HepG2 (cell line): ENCODE measurements around the gene TMEM267.

Source experiments
- ATF2 ChIP-seq: sonication (generic); formaldehyde crosslinking; IDR thresholded peaks from 2 replicates; pipeline ENCODE4 v1.4.0; 2020; ENCODE audit warnings: missing genetic modification reagents
- ATF7 ChIP-seq, 2 experiments: fragments of 450-650 bp in 1 of 2; sonication (generic) in 1 of 2; formaldehyde crosslinking in 1 of 2; IDR thresholded peaks; 2 replicates each; pipeline versions ENCODE4 v1.4.0 to v1.6.1; 2016 to 2020; ENCODE audit warnings: antibody characterized with exemption in 1 of 2, mild to moderate bottlenecking in 1 of 2, missing genetic modification reagents in 1 of 2
- CTCF ChIP-seq: sonication (generic); formaldehyde crosslinking; IDR thresholded peaks from 2 replicates; pipeline ENCODE4 v1.5.0; 2020; ENCODE audit warnings: mild to moderate bottlenecking, missing genetic modification reagents, moderate library complexity
- ESRRA ChIP-seq: sonication (generic); formaldehyde crosslinking; IDR thresholded peaks from 2 replicates; pipeline ENCODE4 v1.5.1; 2020; ENCODE audit warnings: mild to moderate bottlenecking, low read depth, missing genetic modification reagents
- GZF1 ChIP-seq: sonication (generic); formaldehyde crosslinking; IDR thresholded peaks from 2 replicates; pipeline ENCODE4 v1.5.1; 2020; ENCODE audit warnings: mild to moderate bottlenecking, missing genetic modification reagents
- MXI1 ChIP-seq: IDR thresholded peaks from 3 replicates; pipeline ENCODE4 v1.6.1; 2012; ENCODE audit warnings: low read depth, low read length, inconsistent platforms, borderline replicate concordance
- RXRA ChIP-seq: sonication (generic); formaldehyde crosslinking; IDR thresholded peaks from 2 replicates; pipeline ENCODE4 v1.5.1; 2020; ENCODE audit warnings: missing genetic modification reagents
- ZBTB7A ChIP-seq: sonication (generic); formaldehyde crosslinking; IDR thresholded peaks from 2 replicates; pipeline ENCODE4 v1.8.0; 2022; ENCODE audit warnings: mild to moderate bottlenecking, missing genetic modification reagents
- ZNF232 ChIP-seq: sonication (generic); formaldehyde crosslinking; IDR thresholded peaks from 2 replicates; pipeline ENCODE4 v1.4.0; 2020; ENCODE audit warnings: missing genetic modification reagents, borderline replicate concordance
- ZNF333 ChIP-seq: sonication (generic); formaldehyde crosslinking; IDR thresholded peaks from 2 replicates; pipeline ENCODE4 v1.4.0; 2020; ENCODE audit warnings: mild to moderate bottlenecking, missing genetic modification reagents, borderline replicate concordance
- TF ChIP-seq, protein P1 (sequence below): sonication (generic); formaldehyde crosslinking; IDR thresholded peaks from 2 replicates; pipeline ENCODE4 v1.5.1; 2020; ENCODE audit warnings: missing genetic modification reagents, mild to moderate bottlenecking, borderline replicate concordance
- TF ChIP-seq, protein P2 (sequence below), 2 experiments: fragments of 450-650 bp in 1 of 2; sonication (generic) in 1 of 2; formaldehyde crosslinking; IDR thresholded peaks; 2 replicates each; pipeline versions ENCODE4 v1.5.0 to v1.8.0; 2020 to 2022; ENCODE audit warnings: mild to moderate bottlenecking in 1 of 2, missing genetic modification reagents in 1 of 2
- TF ChIP-seq, protein P3 (sequence below): fragments of 450-650 bp; IDR thresholded peaks from 2 replicates; pipeline ENCODE4 v1.6.1; 2017; ENCODE audit warnings: mild to moderate bottlenecking

DNA sequence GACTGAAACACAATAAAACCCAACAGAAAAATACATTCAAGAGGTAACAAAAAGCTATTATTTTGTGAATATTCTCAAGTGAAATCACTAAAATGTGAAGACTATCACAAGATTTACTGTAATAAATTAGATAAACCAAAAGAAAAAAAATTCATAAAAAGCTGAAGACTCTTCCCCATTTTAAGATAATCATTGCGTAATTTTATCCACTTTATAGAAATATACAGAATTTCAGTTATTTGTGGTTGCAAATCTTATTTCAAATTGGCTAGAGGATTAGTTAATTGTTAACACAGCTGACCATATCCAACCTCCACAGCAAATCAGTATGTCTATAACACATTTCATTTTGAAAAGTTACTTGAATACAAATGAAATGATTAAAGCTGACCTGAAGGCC, 7.7 kb upstream of the TMEM267 start:
- TF ChIP-seq, protein P1, sequence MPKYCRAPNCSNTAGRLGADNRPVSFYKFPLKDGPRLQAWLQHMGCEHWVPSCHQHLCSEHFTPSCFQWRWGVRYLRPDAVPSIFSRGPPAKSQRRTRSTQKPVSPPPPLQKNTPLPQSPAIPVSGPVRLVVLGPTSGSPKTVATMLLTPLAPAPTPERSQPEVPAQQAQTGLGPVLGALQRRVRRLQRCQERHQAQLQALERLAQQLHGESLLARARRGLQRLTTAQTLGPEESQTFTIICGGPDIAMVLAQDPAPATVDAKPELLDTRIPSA, result no peak
- TF ChIP-seq, protein P2, sequence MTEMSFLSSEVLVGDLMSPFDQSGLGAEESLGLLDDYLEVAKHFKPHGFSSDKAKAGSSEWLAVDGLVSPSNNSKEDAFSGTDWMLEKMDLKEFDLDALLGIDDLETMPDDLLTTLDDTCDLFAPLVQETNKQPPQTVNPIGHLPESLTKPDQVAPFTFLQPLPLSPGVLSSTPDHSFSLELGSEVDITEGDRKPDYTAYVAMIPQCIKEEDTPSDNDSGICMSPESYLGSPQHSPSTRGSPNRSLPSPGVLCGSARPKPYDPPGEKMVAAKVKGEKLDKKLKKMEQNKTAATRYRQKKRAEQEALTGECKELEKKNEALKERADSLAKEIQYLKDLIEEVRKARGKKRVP (CRISPR knock-in tag; IDR thresholded peaks at IDR 0.05), result no peak
- TF ChIP-seq, protein P3, sequence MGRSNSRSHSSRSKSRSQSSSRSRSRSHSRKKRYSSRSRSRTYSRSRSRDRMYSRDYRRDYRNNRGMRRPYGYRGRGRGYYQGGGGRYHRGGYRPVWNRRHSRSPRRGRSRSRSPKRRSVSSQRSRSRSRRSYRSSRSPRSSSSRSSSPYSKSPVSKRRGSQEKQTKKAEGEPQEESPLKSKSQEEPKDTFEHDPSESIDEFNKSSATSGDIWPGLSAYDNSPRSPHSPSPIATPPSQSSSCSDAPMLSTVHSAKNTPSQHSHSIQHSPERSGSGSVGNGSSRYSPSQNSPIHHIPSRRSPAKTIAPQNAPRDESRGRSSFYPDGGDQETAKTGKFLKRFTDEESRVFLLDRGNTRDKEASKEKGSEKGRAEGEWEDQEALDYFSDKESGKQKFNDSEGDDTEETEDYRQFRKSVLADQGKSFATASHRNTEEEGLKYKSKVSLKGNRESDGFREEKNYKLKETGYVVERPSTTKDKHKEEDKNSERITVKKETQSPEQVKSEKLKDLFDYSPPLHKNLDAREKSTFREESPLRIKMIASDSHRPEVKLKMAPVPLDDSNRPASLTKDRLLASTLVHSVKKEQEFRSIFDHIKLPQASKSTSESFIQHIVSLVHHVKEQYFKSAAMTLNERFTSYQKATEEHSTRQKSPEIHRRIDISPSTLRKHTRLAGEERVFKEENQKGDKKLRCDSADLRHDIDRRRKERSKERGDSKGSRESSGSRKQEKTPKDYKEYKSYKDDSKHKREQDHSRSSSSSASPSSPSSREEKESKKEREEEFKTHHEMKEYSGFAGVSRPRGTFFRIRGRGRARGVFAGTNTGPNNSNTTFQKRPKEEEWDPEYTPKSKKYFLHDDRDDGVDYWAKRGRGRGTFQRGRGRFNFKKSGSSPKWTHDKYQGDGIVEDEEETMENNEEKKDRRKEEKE, result no peak
- no peak for TF ChIP-seq ATF7 (IDR thresholded peaks at IDR 0.05)
- TF ChIP-seq ATF7 (CRISPR knock-in tag; IDR thresholded peaks at IDR 0.05), result no peak
- TF ChIP-seq ZNF333 (CRISPR knock-in tag), result no peak
- TF ChIP-seq ESRRA, result no peak
- no peak for TF ChIP-seq ATF2
- no peak for TF ChIP-seq ZNF232 (CRISPR knock-in tag)
- no peak for TF ChIP-seq GZF1 (CRISPR knock-in tag)
- TF ChIP-seq ZBTB7A (CRISPR knock-in tag), result no peak
- TF ChIP-seq RXRA, result no peak
- TF ChIP-seq MXI1, result no peak
- TF ChIP-seq CTCF (CRISPR knock-in tag), result no peak
